IPS-NIHi7 (cell line): ENCODE results near the gene ASTL.
"Not testable (repeated sequence)": the region's sequence is repeated elsewhere in the genome, so short reads cannot be mapped to it uniquely, and the experiment has no call there.

Experiments
- DNase-seq: peaks from one replicate; pipeline ENCODE4 v3.0.0; 2012; ENCODE audit warnings: mixed read lengths; ENCODE audit errors: extremely low spot score

ASTL gene

GRCh38 chr2:96138179-96139145, at the start of gene ASTL:
ASTL (minus strand) TSS chr2:96138502; CDS start chr2:96138436, 66 bp downstream.
- peak; percentile 88 for DNase-seq

GRCh38 chr2:96186562-96186961, 48.3 kb upstream of the ASTL start:
- DNase-seq = no peak

GRCh38 chr2:96185516-96185915, 47.2 kb upstream of the ASTL start:
- no peak for DNase-seq

- no peak for DNase-seq
These were observed 46.7 kb upstream of the ASTL start for GRCh38 chr2:96184989-96185388.

- DNase-seq = no peak
These were observed 45.9 kb upstream of the ASTL start for GRCh38 chr2:96184188-96184587.

- no peak for DNase-seq
These were observed 43.2 kb upstream of the ASTL start for GRCh38 chr2:96181529-96181928.

GRCh38 chr2:96180521-96180920, 42.2 kb upstream of the ASTL start:
- no peak for DNase-seq

- DNase-seq = no peak
These were observed 41.7 kb upstream of the ASTL start for GRCh38 chr2:96180002-96180401.

- no peak for DNase-seq
These were observed 38.4 kb upstream of the ASTL start for GRCh38 chr2:96176661-96177060.

- no peak for DNase-seq
These were observed 37.6 kb upstream of the ASTL start for GRCh38 chr2:96175951-96176350.

GRCh38 chr2:96174251-96175144, 36.2 kb upstream of the ASTL start:
- peak; percentile 89 for DNase-seq

- no peak for DNase-seq
These were observed 33.5 kb upstream of the ASTL start for GRCh38 chr2:96171831-96172230.

GRCh38 chr2:96170626-96171025, 32.3 kb upstream of the ASTL start:
- no peak for DNase-seq

GRCh38 chr2:96169868-96170507, 31.7 kb upstream of the ASTL start:
- no peak for DNase-seq

- no peak for DNase-seq
These were observed 29.2 kb upstream of the ASTL start for GRCh38 chr2:96167407-96168013.

GRCh38 chr2:96164459-96165184, 26.3 kb upstream of the ASTL start:
- DNase-seq = peak; percentile 73

- DNase-seq = no peak
These were observed 25.6 kb upstream of the ASTL start for GRCh38 chr2:96163768-96164429.

GRCh38 chr2:96163415-96163767, 25.1 kb upstream of the ASTL start:
- DNase-seq = no peak

GRCh38 chr2:96161898-96162297, 23.6 kb upstream of the ASTL start:
- no peak for DNase-seq

- DNase-seq = not testable (repeated sequence)
These were observed 22.1 kb upstream of the ASTL start for GRCh38 chr2:96160366-96160765.
